HG03469 (cell line): ENCODE measurements around the gene PLCD1.
A peak's percentile ranks its signal among the peaks of the same experiment; 100 is the strongest.

ENCODE experiments used
- ATAC-seq: cut with Tn5 transposase; IDR thresholded peaks from one replicate; pipeline ENCODE4 v1.9.1; 2021; ENCODE audit warnings: mild to moderate bottlenecking, moderate library complexity, moderate number of reproducible peaks; ENCODE audit not compliant: unreplicated experiment

PLCD1 gene

DNA sequence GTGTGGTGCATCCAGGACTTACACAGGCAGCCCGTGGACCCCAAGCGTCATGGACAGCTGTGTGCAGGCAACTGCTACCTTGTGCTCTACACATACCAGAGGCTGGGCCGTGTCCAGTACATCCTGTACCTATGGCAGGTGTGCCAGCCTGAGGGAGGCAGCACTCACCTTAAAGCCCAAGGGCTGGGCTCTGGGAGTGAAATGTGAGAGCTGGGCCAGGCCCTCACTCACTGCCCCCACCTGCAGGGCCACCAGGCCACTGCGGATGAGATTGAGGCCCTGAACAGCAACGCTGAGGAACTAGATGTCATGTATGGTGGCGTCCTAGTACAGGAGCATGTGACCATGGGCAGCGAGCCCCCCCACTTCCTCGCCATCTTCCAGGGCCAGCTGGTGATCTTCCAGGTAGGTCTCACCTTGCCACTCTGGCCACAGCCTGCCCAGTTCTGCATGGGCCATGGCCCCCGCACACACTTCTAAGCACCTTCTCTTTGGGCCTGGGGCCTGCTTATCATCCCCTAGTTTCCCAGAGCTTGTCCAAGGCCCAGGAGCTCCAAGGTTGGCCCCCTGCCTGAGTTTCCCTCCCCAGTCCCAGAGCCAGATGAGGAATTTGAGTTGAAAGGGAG lies 27.9 kb downstream of the PLCD1 start:
- no peak for ATAC-seq

DNA sequence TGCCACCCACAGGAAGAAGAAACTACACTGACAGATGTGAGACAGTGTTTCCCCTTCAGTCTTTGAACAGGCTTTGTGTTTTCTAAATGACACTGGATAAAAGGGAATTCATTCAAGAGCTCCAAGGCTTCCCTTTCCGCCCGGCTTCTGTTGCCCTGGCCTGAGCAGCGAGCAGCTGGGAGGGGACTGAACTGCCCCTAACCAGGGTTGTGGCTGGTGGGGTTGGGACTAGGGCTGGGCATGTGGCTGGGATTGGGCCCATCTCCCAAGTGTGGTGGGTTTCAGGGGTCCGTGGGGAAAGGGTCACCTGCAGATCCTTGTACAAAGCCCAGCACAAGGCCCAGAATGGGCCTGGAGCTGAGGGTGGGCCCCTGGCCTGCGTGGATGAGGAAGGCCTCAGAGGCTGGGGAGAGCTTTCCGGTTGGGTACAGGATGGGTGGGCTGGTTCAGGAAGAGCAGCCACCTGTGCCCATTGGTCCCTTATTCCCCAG lies 28.4 kb downstream of the PLCD1 start:
- ATAC-seq, result no peak

DNA sequence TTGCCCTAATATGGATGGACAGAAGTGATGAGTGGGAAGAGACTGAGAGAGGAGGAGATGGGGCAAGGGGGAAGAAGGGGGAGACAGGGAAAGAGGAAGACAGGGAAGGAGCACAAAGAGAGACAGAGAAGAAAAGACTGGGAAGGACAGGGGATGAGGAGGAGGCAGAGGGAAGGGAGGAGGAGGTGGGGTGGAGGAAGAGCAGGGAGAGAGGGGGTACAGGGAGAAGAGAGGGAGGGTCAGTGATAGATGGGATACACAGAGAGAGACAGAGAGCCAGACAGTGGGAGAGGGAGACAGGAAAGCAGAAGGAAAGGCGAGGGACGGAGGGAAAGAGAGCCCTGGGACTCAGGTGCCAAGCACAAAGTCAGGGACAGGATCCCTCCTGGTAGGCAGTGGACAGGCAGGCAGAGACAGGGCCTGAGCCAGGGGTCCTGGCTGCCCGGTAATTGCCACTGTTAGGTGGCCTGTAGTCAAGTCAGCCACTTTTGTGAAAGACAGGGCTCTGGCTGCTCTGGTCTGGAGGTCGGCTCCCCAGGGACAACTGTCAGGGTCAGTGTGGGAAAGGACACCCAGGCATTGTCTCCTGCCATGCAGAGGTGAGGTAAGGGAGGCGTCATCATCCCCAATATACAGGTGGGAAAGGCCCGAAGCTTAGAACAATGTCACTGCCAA lies 29.1 kb downstream of the PLCD1 start:
- no peak for ATAC-seq

DNA sequence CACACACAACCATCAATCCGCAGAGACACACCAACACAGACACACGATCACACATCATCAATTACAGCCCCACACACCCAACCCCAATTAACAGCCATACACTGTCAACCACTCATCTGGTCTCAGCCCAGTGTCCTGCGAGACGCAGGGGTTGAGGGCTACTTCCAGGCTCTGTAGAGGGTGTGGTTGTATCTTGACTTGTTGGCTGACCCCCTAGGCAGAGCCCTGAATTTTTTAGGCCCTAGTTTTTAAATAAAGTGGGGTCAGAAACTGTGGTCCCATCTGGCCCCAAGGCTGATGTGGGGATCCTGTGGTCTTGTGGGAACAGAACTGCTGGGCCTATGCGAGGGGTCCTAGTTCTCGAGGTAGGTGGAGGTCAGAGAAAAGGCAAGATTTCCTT lies 29.6 kb downstream of the PLCD1 start:
- ATAC-seq, result no peak

DNA sequence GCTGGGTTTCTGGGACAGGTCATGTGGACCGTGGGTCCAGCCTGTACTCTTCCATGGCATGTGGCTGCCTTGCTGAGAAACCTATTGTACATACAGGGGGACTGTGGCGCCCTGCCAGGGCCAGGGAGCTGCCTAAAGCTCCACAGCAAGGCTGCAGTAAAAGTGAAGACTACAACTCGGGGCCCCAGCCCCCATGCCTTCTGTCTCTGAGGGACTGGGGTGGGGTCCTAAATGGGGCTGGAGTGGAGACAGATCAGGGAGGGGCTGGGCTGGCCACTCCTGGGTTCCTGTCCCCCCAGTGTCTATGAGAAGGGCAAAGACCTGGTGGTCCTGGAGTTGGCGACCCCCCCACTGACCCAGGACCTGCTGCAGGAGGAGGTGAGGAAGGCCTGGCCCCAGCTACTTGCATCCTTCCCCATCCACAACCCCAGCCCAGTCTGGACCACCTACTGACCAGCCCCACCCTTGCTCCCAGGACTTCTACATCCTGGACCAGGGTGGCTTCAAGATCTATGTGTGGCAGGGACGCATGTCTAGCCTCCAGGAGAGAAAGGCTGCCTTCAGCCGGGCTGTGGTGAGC lies 31.6 kb downstream of the PLCD1 start:
- no peak for ATAC-seq

DNA sequence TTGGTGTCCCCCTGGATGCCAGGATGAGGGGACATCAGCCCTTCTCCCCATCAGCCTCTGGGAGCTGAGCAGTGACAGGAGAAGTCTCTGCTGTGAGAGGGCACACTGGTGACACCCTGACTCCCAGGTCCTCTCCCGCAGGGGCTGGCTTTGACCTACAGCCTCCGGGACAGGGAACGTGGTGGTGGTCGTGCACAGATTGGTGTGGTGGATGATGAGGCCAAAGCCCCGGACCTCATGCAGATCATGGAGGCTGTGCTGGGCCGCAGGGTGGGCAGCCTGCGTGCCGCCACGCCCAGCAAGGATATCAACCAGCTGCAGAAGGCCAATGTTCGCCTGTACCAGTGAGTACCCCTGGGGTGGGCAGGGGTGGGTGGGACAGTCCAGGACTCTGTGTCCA lies 32.1 kb downstream of the PLCD1 start:
- no peak for ATAC-seq

DNA sequence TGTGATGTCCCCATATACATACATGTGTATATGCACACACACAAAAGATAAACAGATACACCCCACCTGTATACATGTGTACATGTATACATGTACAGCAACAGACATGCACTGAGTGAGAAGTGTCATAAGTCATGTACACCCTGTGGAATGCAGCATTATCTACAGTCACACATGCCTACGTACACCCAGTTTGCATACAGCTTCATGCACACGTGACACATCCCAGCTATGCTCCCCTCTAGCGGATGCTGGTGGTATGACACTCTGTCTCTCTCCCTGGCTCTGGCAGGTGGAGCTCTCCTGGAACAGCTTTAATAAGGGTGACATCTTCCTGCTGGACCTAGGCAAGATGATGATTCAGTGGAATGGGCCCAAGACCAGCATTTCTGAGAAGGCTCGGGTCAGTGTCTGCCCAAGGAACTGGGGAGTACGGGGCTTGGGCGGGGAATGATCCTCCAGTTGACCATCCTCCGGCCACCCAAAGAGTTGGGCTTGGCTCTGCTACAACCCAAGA lies 32.6 kb downstream of the PLCD1 start:
- peak; percentile 58 for ATAC-seq

DNA sequence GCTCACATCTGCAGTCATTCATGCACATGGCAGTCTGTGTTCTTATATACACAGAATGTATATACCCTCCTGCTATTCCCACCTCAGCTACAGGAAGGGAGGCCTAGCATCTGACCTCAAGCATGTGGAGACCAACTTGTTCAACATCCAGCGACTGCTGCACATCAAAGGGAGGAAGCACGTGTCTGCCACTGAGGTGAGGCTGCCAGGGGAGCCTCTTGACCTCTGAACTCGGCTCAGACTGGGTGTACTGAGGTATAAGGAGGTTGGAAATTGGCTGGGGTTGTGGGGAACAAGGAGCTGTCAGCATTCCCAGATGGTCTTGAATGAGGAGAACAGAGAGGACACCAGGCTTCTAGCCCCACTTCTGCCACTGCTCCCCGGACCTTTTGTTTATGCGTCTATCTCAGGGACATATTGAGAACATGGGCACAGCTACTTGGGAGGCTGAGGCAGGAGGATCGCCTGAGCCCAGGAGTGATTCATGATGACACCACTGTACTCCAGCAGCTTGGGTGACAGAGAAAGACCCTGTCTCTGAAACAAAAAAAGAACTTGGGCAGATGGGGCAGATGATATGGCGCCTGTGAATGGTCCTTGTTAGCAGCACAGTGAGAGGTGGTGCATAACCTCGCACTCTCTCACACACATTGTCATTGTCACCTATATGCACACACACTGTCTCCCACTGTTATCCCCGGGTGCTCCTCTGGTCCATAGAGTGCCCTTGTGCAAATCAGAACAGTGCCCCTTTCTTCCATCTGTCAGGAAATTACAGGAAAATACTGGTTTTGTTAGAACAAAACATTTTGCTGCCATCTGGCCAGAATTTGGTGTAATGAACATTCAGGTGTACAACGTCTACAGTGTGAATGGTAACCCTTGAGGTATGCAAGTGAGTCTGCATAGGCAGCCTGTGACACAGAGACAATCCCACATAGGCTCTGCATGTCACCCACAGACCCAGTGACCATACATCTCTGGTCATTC lies 33.5 kb downstream of the PLCD1 start:
- ATAC-seq, result no peak

DNA sequence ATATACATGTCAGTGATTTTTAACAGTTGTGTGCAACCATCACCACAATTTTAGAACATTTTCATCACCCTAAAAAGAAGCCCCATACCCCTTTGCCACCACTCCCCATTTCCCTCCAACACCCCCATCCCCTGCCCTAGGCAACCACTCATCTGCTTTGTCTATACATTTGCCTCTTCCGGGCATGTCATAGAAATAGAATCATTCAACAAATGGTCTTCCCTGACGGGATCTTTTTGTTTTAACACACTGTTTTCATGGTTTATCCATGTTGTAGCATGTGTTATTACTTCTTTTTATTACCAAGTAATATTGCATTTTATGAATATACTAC lies 34.8 kb downstream of the PLCD1 start:
- no peak for ATAC-seq

DNA sequence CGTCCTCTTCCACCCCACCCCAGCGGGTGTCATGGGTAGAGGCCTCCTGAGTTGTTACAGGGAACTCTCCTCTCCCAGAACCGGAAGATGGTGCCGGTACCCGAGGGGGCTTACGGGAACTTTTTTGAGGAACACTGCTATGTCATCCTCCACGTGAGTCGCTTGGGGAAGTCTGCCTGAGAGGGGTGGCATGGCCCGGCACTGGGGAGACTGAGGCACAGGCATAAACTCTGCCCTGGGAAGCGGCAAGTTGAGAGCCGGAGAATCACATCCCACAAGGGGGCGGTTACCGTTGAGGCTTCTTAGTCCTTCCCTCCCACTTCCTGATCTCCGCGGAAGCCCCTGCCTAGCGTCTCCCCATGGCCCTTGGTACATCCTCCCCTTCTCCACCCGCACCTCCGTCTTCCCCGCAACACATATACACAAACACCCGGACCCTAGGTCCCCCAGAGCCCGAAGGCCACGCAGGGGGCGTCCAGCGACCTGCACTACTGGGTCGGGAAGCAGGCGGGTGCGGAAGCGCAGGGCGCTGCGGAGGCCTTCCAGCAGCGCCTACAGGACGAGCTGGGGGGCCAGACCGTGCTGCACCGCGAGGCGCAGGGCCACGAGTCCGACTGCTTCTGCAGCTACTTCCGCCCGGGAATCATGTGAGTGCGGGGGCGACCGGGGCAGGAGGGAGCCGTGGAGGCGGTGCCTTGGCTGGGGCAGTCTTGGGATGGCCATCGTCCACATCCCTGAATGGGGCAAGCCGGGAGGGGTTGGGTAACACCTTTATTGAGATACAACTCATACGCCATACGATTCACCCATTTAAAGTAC lies 35.4 kb downstream of the PLCD1 start:
- ATAC-seq, result peak; percentile 32

DNA sequence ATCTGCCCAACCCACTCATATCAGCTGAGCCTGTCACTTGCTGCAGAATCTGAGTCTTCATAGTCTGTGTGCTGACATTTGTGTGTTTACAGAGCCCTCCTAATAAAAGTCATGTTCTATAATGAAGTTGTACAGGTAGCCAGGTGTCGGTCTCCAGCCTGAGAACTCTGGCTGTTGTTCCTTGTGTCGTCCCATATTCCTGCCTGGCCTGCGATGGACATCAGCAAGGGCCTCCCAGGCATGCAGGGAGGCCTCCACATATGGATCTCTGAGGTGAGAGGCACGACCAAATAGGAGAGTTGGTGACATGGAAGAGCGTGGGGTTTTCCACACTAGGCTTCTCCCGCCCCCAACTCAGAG lies 36.0 kb downstream of the PLCD1 start:
- ATAC-seq, result no peak

DNA sequence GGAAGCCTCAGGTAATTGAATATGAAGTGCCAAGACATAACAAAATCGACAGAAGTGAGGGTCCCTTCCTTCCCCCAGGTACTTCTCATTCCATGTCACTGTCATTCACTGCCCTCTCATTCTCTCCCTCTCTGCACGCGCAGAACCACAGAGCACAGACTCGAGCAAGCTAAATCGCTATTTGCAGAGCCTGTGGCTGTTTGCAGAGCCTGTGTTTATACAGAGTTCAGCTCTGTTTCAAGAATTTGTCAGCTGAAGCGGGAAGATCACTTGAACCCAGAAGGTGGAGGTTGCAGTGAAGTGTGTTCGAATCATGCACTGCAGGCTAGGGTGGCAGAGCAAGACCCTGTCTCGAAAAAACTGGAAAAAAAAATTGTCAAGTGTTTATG lies 36.4 kb downstream of the PLCD1 start:
- no peak for ATAC-seq

DNA sequence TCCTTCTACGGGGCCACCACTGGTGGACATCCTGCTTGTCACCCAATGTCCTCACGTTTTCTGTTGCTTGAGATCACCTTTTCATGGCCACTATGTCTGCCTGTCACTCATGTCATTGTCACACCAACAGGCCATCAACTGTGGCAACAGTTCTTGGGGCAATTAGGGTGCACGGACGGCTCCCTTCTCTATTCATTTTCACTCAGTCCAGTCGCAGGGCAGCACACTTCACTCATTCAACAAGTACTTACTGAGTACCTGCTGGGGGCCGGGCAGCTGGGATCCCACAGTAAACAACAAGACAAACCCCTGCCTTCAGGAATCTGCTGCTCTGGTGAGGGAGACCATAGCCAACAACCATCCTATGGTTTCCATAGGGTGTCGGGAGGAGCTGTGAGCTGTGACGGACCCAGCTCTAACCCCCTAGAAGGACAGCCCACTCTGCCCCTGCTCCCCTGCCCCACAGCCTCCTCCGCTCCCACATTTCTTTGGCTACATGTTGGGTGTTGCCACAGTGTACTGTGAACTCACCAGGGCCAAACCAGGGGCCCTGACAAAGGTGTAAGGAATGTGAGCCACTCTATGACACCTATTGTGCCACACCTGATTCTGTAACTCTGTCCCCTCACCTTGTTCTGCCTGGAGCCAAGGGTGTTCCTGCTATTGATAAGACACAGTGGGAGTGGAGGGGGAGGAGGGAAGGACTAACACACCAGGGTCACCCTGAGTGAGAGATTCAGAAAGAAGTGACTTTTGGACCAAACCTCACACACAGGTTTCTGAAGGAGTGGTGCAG lies 37.0 kb downstream of the PLCD1 start:
- ATAC-seq, result no peak

DNA sequence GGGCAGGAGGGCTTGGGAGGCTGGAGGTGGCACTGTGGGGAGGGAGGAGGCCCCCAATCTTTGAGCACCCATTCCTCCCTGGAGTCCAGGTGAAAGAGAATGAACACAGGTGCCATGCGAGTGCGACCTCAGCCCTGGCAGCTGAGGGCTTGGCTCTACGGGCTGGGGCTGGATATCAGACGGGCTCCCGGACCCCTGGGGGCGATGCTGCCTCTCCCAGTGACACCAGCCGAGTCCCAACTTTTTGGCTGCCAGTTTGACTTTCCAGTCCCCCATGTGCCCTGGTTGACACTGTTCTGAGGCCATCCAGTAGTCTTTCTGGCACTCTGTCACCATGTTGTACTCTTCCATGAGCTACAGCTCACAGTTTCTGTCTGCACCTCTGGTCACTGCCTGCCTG lies 37.6 kb downstream of the PLCD1 start:
- no peak for ATAC-seq

DNA sequence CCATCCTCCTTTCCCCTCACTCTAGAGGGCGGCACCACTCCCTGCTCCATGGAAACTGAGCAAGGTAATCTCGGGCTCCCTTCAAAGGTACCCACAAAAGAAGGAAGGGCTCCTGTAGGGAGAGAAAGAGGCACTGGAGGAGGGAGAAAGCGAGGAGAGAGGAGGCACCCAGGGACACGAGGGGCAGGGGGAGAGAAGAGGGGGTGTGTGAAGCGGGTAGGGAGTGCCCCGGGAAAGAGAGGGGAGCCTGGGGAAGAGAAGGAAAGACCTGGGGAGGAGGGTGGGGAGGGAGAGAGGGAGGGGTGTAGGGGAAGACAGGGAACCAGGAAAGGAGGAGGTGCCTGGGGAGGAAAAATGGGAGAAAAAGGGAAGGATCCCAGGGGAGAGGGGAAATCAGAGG lies 38.3 kb downstream of the PLCD1 start:
- no peak for ATAC-seq

DNA sequence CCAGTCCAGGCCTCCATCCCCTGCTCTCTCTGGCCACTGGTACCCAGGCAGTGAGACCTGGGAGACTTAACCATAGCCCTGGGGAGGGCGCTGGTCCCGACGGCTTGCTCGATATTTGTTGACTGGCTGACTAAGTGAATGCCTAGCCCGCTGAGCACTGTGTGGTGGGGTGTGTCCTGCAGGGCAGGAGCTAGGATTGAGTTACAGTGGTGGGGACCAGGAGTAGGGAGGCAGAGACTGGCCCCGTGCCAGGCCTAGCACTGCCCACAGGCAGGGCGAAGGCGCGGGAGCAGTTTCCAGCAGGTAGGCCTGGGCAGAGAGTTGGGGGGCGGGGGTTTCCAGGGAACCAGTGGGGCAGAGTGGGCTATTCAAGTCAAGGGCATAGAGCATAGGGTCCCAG lies 38.9 kb downstream of the PLCD1 start, which contains the start of gene VILL:
Gene VILL, plus strand, starts transcription at position 260 of the 400 bp plus-strand sequence. CDS start 2,887 bp downstream, outside the sequence.
- ATAC-seq, result no peak

DNA sequence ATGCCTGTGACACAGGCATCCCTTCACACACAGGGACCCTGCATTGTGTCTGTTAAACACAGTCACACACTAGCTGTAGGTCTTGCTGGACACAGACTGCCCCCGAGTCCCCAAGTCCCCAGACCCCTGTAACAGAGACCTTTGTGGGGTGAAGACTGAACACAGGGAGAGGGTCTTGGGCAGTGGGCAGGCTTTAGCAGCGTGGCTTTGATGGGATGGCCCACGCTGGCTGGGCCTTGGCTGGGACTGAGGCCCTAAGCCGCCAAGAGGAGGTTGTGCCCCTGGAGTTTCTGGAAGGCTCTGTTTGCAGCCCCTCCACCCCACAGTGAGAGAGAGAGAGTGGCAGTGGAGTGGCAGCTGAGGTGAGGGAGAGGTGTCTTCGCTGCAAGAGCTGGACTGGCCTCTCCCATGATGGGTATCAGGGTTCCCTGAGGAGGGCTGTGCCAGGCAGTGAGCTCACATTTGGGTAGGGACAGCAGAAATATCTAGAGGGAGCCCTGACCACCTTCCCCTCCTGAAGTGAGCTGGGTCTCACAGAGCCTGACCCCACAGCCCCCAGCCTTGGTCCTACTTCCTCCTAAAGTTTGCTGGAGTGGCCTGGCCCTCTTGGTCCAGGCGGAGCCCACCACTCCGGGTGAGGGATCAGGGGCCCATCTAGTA lies 39.5 kb downstream of the PLCD1 start:
- ATAC-seq, result no peak

DNA sequence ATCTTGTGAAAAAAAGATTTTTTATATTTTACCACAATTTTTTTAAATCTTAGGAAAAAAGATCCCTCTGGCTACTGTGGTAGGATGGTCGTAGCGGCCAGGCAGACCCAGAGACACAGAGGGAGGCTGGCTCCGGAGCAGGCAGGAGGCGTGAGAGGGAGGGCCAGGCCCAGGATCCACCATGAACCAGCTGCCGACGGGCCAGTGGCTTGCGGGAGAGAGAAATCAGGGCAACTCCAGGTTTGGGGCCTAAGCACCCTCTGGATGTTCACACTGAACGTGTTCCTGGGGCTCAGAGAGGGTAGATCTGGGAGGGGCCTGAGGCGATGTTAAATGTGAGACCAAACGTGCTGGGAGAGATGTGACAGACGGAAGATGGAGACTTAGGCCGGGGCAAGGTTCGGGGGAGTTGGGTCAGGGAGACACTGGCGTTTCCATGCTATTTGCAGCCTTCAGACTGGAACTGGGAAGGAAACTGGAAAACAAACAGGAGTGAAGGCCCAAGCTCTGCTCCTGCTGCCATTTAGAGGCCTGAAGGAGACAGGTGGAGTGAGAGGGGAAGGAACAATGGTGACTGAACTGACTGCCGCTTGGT lies 40.4 kb downstream of the PLCD1 start:
- ATAC-seq, result no peak
